ENCODE measurements around the gene FLOT2.
"Not testable (repeated sequence)": the region's sequence is repeated elsewhere in the genome, so short reads cannot be mapped to it uniquely, and the experiment has no call there.

Gene FLOT2

DNA sequence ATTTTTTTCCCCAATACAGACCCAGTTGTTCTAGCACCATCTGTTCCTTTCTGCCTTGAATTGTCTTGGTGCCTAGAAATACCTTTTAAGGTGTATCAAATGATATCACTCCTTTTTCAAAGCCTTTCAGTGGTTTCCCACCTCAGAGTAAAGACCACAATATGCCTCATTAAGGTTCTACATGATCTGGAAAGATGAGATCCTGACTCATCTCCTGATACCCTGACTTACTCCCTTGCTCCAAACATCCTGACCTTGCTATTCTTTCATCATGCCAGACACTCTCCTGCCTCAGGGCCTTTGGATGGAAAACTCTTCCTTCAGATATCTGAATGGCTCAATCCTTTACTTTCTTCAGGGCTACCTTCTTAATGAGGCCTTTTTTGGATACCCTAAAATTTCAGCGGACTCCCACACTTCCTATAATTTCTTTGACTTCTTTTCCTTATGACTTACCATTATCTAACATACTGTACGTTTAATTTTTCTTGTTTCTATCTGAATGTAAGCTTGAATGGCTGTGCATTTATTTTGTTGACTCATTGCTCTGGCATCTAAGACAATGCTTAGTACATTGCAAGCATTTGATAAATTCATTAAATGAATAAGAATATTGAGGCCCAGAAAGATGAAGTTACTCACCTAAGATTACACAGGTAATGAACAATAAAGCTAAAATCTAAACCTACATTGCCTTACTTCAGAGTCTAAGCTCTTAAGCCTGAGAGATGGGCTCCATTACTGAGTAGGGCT lies 19.2 kb downstream of the FLOT2 start:
- Mint-ChIP-seq H3K4me3 (no peak overlapping the region), H3K27ac (peak overlapping the region; percentile 18), H3K36me3 (ENCODE audit: low read depth) (peaks cover 26% of the 10 kb centered on the region), H3K9me3 (no peaks in the 10 kb centered on the region), H3K4me1 (ENCODE audit: low read depth) (peaks cover 37% of the 10 kb centered on the region), H3K27me3 (no peaks in the 10 kb centered on the region)

DNA sequence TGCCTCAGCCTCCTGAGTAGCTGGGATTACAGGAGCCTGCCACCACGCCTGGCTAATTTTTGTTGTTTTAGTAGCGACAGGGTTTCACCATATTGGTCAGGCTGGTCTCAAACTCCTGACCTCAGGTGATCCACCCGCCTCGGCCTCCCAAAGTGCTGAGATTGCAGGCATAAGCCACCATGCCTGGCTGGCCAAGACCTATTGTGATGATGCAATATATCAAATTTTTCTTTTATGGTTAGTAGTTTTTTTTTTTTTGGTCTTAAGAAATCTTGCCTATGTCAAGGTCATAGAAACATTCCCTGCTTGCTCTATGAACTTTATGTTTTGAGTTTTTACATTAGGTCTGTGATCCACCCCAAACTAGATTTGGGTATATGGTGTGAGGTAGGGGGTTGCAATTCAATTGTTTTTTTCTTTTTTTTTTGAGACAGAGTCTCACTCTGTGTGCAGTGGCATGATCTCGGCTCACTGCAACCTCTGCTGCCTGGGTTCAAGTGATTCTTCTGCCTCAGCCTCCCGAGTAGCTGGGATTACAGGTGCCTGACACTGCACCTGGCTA lies 20.3 kb downstream of the FLOT2 start:
- not testable (repeated sequence) for H3K4me3 Mint-ChIP-seq, H3K27ac Mint-ChIP-seq, H3K27me3 Mint-ChIP-seq, H3K9me3 Mint-ChIP-seq
- Mint-ChIP-seq H3K4me1 (ENCODE audit: low read depth) (peaks cover 37% of the 10 kb centered on the region), H3K36me3 (ENCODE audit: low read depth) (peaks cover 25% of the 10 kb centered on the region)

DNA sequence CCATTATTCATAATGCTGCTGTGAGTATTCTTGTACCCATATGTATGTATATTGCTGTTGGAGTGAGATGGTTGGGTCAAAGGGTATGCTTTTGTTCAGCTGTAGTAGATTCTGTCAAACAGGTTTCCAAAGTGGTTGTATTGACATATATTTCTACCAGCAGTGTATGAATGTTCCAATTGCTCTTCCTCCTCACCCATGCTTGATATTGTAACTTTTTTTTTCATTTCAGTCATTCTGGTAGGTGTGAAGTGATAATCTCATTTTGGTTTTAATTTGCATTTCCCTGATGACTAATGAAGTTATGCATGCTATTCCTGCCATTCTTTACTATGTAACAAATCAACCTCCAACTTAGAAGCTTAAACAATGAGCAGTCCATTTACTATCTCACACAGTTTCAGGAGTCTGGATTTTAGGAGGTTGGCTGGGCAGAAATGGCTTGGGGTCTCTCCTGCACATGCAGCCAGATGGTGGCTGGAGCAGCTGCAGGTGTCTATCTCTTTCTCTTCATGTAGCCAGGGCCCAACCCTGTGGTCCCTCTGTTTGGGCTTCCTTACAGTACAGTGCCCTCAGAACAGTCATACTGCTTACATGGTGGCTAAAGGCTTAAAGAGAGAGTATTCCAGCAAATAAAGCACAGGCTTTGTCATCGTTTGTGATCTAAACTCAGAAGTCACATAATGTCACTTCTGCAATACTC lies 21.5 kb downstream of the FLOT2 start:
- no peak overlapping the region for H3K4me3 Mint-ChIP-seq
- peak overlapping the region; percentile 65 for H3K27ac Mint-ChIP-seq
- no peaks in the 10 kb centered on the region for H3K27me3 Mint-ChIP-seq
- no peaks in the 10 kb centered on the region for H3K9me3 Mint-ChIP-seq
- H3K36me3 Mint-ChIP-seq (ENCODE audit: low read depth), result peaks cover 18% of the 10 kb centered on the region
- peaks cover 47% of the 10 kb centered on the region for H3K4me1 Mint-ChIP-seq (ENCODE audit: low read depth)

DNA sequence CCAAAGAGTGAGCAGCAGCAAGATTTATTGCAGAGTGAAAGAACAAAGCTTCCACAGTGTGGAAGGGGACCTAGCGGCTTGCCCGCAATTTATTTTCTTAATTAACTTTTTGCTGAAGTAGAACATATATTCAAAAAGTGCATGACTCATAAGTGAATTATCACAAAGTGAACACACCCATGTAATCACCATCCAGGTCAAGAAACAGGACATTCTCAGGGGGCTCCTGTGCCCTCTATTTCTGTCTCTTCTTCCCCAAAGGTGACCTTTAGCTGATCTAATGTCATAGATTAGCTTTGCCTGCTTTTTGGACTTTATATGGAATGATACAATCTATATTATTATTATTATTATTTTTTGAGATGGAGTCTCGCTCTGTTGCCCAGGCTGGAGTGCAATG lies 22.8 kb downstream of the FLOT2 start:
- no peak overlapping the region for H3K27ac Mint-ChIP-seq

DNA sequence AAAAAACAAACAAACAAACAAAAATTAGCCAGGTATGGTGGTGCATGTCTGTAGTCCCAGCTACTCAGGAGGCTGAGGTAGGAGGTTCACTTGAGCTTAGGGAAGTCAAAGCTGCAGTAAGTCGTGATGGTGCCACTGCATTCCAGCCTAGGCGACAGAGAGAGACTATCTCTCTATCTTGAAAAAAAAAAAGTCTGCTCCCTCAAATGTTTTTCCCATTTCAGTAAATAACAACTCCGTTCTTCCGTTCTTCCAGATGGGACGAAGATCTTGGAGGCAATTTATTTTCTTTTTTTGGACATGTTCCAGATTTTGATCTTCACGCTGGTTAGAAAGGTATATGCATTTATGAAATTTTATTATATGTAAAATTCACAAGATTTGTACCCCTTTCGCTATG lies 23.7 kb downstream of the FLOT2 start:
- H3K9me3 Mint-ChIP-seq, result no peaks in the 10 kb centered on the region
- peaks cover 48% of the 10 kb centered on the region for H3K4me1 Mint-ChIP-seq (ENCODE audit: low read depth)
- H3K4me3 Mint-ChIP-seq, result no peak overlapping the region
- no peak overlapping the region for H3K27ac Mint-ChIP-seq
- H3K27me3 Mint-ChIP-seq, result no peaks in the 10 kb centered on the region
- H3K36me3 Mint-ChIP-seq (ENCODE audit: low read depth), result peaks cover 8% of the 10 kb centered on the region

More for the DNA sequence above, 22.8 kb downstream of the FLOT2 start:
- H3K36me3 Mint-ChIP-seq (ENCODE audit: low read depth), result peaks cover 13% of the 10 kb centered on the region
- no peak overlapping the region for H3K4me3 Mint-ChIP-seq
- H3K27me3 Mint-ChIP-seq, result no peaks in the 10 kb centered on the region
- peaks cover 49% of the 10 kb centered on the region for H3K4me1 Mint-ChIP-seq (ENCODE audit: low read depth)
- H3K9me3 Mint-ChIP-seq, result no peaks in the 10 kb centered on the region

DNA sequence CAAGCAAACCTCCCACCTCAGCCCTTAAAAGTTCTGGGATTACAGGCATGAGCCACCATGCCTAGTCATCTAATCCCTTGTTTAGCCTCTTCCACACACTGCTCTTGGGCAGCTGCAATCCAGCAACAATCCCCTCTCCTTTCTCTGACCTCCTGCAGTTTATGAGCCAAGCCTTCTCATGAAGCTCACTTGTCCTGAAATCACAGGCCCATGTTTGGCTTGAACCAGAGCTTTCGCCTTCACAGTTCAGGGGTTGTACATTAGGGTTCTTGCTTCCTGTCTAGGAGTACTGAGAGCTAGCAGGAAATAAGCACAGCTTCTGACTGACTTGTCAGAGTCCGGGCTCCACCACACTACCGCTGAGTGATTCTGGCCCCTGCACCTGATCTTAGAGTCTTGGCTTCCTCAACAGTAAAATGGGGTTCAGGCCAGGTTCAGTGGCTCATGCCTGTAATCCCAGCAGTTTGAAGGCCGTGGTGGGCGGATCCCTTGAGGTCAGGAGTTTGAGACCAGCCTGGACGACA lies 26.4 kb downstream of the FLOT2 start:
- H3K27me3 Mint-ChIP-seq, result no peaks in the 10 kb centered on the region

DNA sequence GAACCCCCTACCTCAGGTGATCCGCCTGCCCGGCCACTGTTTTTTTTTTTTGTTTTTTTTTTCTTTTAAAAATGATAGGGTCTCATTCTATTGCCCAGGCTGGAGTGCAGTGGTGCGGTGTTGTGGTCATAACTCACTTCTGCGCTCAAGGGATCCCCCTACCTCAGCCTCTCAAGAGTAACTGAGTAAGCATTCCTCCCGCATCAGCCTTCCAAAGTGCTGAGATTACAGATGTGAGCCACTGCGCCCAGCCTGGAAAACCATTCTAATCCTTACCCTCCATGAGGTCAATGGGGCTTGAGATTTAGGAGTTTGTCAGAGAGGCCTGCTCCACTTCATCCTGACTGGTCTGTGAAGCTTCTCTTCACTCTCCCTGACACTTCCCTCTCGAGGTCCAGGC lies 30.3 kb downstream of the FLOT2 start:
- Mint-ChIP-seq H3K4me3 (no peak overlapping the region), H3K27me3 (no peaks in the 10 kb centered on the region), H3K36me3 (ENCODE audit: low read depth) (no peaks in the 10 kb centered on the region), H3K27ac (no peak overlapping the region), H3K9me3 (no peaks in the 10 kb centered on the region), H3K4me1 (ENCODE audit: low read depth) (peaks cover 20% of the 10 kb centered on the region)

More for the DNA sequence above, 26.4 kb downstream of the FLOT2 start:
- Mint-ChIP-seq H3K4me3 (no peak overlapping the region), H3K9me3 (no peaks in the 10 kb centered on the region), H3K4me1 (ENCODE audit: low read depth) (peaks cover 24% of the 10 kb centered on the region), H3K27ac (peak overlapping the region; percentile 82), H3K36me3 (ENCODE audit: low read depth) (no peaks in the 10 kb centered on the region)

DNA sequence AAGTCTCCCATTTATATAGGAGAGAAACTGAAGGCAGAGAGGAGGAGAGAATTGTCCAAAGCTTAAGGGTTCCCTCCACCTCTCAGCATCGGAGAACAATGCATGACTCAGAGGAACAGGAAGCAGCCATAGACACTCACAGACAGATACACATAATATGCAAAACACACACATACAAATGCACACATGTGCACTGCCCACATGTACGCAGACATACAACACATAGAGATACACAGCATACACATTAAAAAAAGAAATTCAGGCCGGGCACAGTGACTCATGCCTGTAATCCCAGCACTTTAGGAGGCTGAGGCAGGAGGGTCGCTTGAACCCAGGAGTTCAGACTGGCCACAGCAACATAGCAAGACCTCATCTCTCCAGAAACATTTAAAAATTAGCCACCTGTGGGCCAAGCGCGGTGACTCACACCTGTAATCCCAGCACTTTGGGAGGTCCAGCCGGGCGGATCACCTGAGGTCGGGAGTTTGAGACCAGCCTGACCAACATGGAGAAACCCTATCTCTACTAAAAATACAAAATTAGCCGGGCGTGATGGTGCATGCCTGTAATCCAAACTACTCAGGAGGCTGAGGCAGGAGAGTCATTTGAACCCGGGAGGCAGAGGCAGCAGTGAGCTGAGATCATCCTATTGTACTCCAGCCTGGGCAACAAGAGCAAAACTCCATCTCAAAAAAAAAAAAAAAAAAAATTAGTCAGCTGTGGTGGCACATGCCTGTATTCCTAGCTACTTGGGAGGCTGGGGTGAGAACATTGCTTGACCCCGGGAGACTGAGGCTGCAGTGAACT lies 31.4 kb downstream of the FLOT2 start:
- H3K4me1 Mint-ChIP-seq (ENCODE audit: low read depth), result peaks cover 12% of the 10 kb centered on the region
- H3K9me3 Mint-ChIP-seq, result no peaks in the 10 kb centered on the region

DNA sequence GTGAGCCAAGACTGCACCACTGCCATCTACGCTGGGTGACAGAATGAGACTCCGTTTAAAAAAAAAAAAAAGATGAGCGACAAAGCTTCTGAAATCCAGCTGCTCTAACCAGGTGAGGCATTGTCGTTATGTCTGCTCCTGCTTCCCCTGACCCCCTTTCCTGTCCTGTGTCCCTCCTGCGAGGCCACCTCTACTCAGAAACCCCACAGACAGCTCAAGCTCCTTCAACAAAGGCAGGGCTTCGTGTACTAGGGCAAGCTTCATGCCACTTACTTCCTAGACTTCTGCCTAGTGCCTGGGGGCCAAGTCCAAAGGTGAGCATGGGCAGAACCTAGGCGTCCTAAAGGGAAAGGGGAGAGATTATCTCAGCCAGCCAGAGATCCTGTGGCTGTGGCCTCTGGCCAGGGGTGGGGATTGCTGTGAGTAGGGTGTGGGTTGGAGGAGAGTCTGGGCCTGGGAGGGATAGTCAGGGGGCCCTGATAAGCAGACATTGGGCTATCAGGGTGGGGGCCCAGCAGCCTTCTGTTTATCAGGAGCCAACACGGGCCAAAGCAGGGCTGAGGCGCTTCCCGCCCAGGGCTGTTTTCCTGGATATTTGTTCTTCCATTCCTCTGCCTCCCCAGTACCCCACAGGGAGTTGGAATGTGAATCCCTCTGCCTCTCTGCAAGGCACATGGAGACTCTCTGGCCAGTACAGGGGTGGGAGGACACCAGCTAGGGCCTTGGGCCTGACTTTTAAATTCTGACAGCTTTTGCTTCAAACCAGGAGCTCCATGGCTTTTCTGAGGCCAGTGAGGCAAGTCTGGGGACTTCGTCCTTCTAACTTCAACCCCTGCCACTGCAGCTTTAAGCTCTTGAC lies 32.3 kb downstream of the FLOT2 start:
- Mint-ChIP-seq H3K9me3 (no peaks in the 10 kb centered on the region), H3K27ac (no peak overlapping the region), H3K36me3 (ENCODE audit: low read depth) (peaks cover 10% of the 10 kb centered on the region), H3K27me3 (no peaks in the 10 kb centered on the region), H3K4me1 (ENCODE audit: low read depth) (peaks cover 8% of the 10 kb centered on the region), H3K4me3 (no peak overlapping the region)

More for the DNA sequence above, 31.4 kb downstream of the FLOT2 start:
- Mint-ChIP-seq H3K4me3 (no peak overlapping the region), H3K27ac (no peak overlapping the region), H3K36me3 (ENCODE audit: low read depth) (peaks cover 6% of the 10 kb centered on the region), H3K27me3 (no peaks in the 10 kb centered on the region)

DNA sequence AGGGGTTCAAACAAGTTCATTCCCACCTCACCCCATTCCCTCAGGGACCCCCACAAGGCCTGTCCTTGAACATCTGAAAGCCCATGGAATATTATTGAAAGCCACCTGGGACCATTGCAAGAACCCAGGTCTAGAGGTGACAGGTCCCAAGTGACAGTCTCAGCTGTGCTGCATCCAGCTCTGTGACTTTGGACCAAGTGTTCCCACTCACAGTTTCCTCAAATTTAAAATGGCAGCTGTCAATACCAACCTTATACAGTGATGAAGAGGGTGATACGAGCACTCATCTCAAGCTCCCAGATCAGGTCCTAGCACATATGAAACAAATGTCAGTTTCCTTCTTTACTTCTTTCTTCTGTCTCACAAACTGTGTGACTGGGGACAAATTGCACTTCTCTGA lies 33.6 kb downstream of the FLOT2 start:
- Mint-ChIP-seq H3K27ac (no peak overlapping the region), H3K36me3 (ENCODE audit: low read depth) (peaks cover 15% of the 10 kb centered on the region), H3K27me3 (no peaks in the 10 kb centered on the region), H3K4me3 (no peak overlapping the region), H3K9me3 (no peaks in the 10 kb centered on the region), H3K4me1 (ENCODE audit: low read depth) (peaks cover 8% of the 10 kb centered on the region)

DNA sequence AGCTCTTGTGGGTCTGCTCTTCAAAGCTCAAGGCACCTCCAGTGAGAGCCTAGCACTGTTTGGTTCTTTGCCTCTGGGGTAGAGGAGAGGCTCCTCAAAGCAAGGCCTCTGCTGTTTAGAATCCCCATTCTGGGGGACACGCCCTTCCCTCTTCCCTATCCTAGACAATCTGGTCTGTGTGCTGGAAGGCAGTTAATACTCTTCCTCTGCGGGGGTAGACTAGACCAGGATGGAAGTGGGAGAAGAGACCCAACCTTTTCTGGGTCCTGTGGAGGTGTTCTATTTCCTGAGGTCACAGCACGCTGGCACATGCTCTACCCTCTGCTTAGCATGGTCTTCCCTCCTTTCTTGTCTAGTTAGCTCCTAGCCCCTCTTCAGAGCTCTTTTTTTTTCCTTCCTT lies 35.0 kb downstream of the FLOT2 start:
- H3K27me3 Mint-ChIP-seq, result no peaks in the 10 kb centered on the region
- H3K36me3 Mint-ChIP-seq (ENCODE audit: low read depth), result peaks cover 29% of the 10 kb centered on the region
- no peak overlapping the region for H3K27ac Mint-ChIP-seq
- H3K4me1 Mint-ChIP-seq (ENCODE audit: low read depth), result peaks cover 18% of the 10 kb centered on the region
- no peaks in the 10 kb centered on the region for H3K9me3 Mint-ChIP-seq
- no peak overlapping the region for H3K4me3 Mint-ChIP-seq

DNA sequence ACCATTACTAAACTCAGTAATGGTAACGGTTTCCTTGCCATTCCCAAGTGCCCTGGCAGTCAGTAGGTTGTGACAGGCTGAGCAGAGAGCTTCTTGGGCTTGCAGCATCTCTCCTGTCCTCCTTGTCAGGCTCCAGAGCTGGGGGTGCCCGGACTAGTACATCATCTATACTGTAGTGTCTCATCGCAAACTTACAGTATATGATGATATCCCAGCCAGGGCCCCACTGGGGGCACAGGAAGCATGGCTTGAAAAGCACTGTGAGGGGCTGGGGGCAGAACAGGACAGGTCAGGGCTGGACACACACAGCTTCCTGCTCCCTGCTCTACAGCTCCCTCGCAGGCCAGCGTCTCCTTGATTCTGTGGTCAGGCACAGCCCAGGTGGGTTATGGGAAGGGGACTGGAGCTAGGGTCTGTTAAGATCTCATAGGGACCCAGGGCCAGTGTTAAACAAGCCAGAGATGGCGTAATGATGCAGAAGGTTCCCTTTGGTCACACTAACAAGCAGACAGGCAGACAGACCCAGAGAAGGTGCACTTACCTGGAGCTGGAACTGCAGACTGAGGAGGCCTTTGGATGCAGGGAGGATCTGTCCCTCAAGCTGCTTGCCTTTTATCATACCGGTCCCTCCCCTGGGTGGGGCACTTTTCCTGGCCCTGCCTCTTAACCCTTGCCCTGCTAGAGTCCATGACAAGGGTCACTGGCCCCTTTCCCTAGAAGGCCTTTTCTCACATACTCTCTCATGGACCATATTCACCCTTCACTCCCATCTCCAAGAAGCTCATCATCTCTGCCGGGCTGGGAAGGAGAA lies 35.9 kb downstream of the FLOT2 start:
- Mint-ChIP-seq H3K36me3 (ENCODE audit: low read depth) (peaks cover 29% of the 10 kb centered on the region), H3K27me3 (no peaks in the 10 kb centered on the region), H3K4me3 (no peak overlapping the region), H3K9me3 (no peaks in the 10 kb centered on the region), H3K4me1 (ENCODE audit: low read depth) (peaks cover 26% of the 10 kb centered on the region), H3K27ac (no peak overlapping the region)

DNA sequence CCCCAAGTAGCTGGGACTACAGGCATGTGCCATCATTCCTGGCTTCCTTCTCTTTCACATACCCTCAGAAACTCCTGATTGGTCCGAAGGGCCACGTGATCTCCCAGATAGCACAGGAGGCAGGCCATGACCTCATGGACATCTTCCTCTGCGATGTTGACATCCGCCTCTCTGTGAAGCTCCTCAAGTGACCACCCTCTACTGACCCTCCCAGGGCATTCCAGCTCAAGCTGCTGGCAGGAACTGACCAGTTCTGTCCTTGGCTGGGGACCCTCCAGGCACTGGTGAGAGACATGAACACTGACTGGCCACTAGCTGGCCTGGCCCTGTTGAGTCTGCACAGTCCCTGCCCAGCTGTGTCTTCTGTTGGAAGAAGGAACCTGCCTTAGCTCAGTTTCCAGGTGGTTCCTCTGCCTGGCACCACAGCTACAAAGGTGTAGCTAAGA lies 37.1 kb downstream of the FLOT2 start:
- no peak overlapping the region for H3K4me3 Mint-ChIP-seq

More for the DNA sequence above, 37.1 kb downstream of the FLOT2 start:
- peaks cover 33% of the 10 kb centered on the region for H3K36me3 Mint-ChIP-seq (ENCODE audit: low read depth)
- H3K9me3 Mint-ChIP-seq, result no peaks in the 10 kb centered on the region
- H3K4me1 Mint-ChIP-seq (ENCODE audit: low read depth), result peaks cover 28% of the 10 kb centered on the region
- no peaks in the 10 kb centered on the region for H3K27me3 Mint-ChIP-seq
- H3K27ac Mint-ChIP-seq, result no peak overlapping the region
